ENCODE data around the gene GTF2A1. TPM values are rescaled to one million over a fixed set of nuclear protein-coding genes. Genes with fewer than 3 reads are reported as not detected.

The GTF2A1 gene
- total RNA-seq, result 10 to 100 TPM; 21.2 to 54.9 TPM

DNA sequence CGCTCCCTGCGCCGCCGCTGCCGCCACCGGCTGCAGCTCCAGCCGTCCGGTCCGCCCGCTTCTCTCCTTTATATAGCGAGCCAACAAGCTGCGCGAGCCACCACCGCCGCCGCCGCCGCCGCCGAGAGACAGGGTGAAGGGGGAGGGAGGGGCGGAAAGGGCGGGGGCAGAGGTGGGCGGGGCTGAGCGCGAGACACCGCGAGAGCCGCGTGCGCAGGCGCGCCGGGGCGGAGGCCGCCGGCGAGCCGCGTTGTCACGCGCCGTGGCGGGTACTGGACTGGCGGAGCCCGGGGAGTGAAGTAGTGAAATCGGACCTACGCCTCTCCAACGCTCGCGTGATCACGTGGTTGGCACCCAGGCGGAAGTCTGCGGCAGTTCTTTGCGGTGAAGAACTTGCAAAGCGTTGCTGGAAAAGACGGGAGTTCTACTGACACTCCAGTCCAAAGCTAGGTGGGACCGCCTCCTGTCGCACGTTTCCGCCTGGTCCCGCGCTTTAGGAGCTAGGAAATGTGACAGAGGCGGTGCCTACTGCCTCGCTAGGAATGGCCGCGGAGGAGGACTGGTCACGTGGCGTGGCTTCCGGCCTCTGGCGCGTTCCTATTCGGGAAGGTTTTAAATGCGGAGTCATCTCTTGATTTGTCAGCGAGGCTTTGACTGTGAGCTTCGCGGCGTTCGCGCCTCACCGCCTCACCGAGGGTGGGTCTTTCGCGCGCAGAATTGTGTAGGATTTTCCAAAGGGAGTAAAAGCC is at the start of gene GTF2A1:
TSS of gene GTF2A1 (minus strand) at position 130 of the 749 bp plus-strand sequence. CDS start 441 bp downstream, outside the sequence.
- H3K4me3 ChIP-seq, result peak within 1 kb of the TSS; percentile 69 to 73
- no peaks in the 10 kb centered on the region for H3K27me3 ChIP-seq (replicated peaks; ENCODE audit: insufficient read depth)
- WGBS, result under 1% methylated on average over 58 of the region's 84 CpGs
- no peaks in the 10 kb centered on the region for H3K9me3 ChIP-seq
- no peaks in the 10 kb centered on the region for H3K4me1 ChIP-seq (replicated peaks)
- TF ChIP-seq, protein P1, sequence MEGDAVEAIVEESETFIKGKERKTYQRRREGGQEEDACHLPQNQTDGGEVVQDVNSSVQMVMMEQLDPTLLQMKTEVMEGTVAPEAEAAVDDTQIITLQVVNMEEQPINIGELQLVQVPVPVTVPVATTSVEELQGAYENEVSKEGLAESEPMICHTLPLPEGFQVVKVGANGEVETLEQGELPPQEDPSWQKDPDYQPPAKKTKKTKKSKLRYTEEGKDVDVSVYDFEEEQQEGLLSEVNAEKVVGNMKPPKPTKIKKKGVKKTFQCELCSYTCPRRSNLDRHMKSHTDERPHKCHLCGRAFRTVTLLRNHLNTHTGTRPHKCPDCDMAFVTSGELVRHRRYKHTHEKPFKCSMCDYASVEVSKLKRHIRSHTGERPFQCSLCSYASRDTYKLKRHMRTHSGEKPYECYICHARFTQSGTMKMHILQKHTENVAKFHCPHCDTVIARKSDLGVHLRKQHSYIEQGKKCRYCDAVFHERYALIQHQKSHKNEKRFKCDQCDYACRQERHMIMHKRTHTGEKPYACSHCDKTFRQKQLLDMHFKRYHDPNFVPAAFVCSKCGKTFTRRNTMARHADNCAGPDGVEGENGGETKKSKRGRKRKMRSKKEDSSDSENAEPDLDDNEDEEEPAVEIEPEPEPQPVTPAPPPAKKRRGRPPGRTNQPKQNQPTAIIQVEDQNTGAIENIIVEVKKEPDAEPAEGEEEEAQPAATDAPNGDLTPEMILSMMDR (IDR thresholded peaks at IDR 0.05), result no peak
- peak; percentile 91 for TF ChIP-seq POLR2AphosphoS5 (IDR thresholded peaks at IDR 0.05)
- TF ChIP-seq POLR2A (IDR thresholded peaks at IDR 0.05), result peak; percentile 86
- no peaks in the 10 kb centered on the region for H3K36me3 ChIP-seq
- intact Hi-C loops (cut with DNase I), result no loop called here
- H3K27ac ChIP-seq, result peak within 1 kb of the TSS; percentile 98 to 99
- peak; percentile 94 for DNase-seq (ENCODE audit: low spot score)

- H3K27me3 ChIP-seq (replicated peaks; ENCODE audit: insufficient read depth), result no peaks in the 10 kb centered on the region
- no peak overlapping the region for H3K27ac ChIP-seq
- H3K36me3 ChIP-seq, result no peaks in the 10 kb centered on the region
- DNase-seq (ENCODE audit: low spot score), result no peak
- H3K9me3 ChIP-seq, result no peaks in the 10 kb centered on the region
- TF ChIP-seq, protein P1 (IDR thresholded peaks at IDR 0.05), result no peak
- TF ChIP-seq POLR2AphosphoS5 (IDR thresholded peaks at IDR 0.05) (no peak), POLR2A (IDR thresholded peaks at IDR 0.05) (no peak)
- WGBS, result 81% methylated on average over 3 of the region's 3 CpGs
- H3K4me3 ChIP-seq, result no peak overlapping the region
- intact Hi-C loops (cut with DNase I), result loop anchor here (2.0 kb wide), 1 partner anchor 183 kb away; no protein-coding TSS in a partner anchor
- H3K4me1 ChIP-seq (replicated peaks), result no peaks in the 10 kb centered on the region
Measured at GRCh38 chr14:81269979-81270375, 49.2 kb upstream of the GTF2A1 start.

DNA sequence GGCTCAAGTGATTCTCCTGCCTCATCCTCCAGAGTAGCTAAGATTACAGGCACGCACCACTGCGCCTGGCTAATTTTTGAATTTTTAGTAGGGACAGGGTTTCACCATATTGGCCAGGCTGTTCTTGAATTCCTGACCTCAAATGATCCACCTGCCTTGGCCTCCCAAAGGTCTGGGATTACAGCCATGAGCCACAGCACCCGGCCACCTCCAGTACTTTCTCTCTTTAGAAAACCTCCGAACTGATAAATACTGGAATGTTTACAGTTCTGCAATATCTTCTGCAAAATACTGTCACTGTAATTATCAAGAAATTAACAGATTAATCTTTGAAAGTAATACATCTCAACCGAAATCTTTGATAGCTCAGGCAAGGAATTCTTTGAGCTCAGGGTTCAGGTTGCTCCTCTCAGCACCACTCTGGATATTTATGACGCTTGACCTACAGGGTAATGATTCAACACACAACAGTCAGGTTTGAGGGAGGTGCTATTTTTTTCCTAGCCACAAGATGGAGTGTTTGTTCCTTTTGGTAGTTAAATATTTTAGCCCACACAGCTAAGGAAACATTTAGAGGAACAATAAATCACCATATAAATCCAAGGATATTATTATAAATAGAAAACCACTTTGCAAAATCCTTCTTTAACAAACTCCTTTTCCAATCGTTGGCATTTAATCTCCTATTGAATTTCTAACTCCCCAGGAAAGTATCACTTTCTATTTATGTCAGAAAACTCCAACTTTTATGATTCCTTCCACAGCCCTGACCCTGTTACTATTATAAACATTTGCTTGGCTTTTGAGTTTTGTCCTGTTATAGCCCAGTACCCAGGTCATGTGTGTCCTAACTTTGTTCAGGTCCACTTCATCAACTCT is 48.6 kb upstream of the GTF2A1 start:
- WGBS, result 33% methylated on average over 7 of the region's 7 CpGs
- Histone ChIP-seq H3K4me1 (replicated peaks) (no peaks in the 10 kb centered on the region), H3K4me3 (no peak overlapping the region), H3K27me3 (replicated peaks; ENCODE audit: insufficient read depth) (no peaks in the 10 kb centered on the region), H3K27ac (no peak overlapping the region), H3K9me3 (no peaks in the 10 kb centered on the region), H3K36me3 (no peaks in the 10 kb centered on the region)
- TF ChIP-seq POLR2A (IDR thresholded peaks at IDR 0.05) (no peak), POLR2AphosphoS5 (IDR thresholded peaks at IDR 0.05) (peak; percentile 38)
- TF ChIP-seq, protein P1 (IDR thresholded peaks at IDR 0.05), result peak; percentile 75 to 90 (median 84)
- intact Hi-C loops (cut with DNase I), result loop anchor here (2.0 kb wide), 1 partner anchor 183 kb away; no protein-coding TSS in a partner anchor
- DNase-seq (ENCODE audit: low spot score), result peak; percentile 50

GRCh38 chr14:81268016-81268416 is 47.3 kb upstream of the GTF2A1 start:
- no peaks in the 10 kb centered on the region for H3K9me3 ChIP-seq
- no peaks in the 10 kb centered on the region for H3K27me3 ChIP-seq (replicated peaks; ENCODE audit: insufficient read depth)
- H3K4me3 ChIP-seq, result no peak overlapping the region
- H3K27ac ChIP-seq, result no peak overlapping the region
- no peak for DNase-seq (ENCODE audit: low spot score)
- intact Hi-C loops (cut with DNase I), result loop anchor here (2.0 kb wide), 1 partner anchor 185 kb away; no protein-coding TSS in a partner anchor
- 62% methylated on average over 3 of the region's 3 CpGs for WGBS
- no peaks in the 10 kb centered on the region for H3K36me3 ChIP-seq
- no peaks in the 10 kb centered on the region for H3K4me1 ChIP-seq (replicated peaks)
- TF ChIP-seq, protein P1 (IDR thresholded peaks at IDR 0.05), result no peak
- no peak for TF ChIP-seq POLR2A (IDR thresholded peaks at IDR 0.05)
- TF ChIP-seq POLR2AphosphoS5 (IDR thresholded peaks at IDR 0.05), result no peak

All from prostate gland (tissue), 2 donors.